ENCODE results near the gene GSPT2.
"Not testable (repeated sequence)": the region's sequence is repeated elsewhere in the genome, so short reads cannot be mapped to it uniquely, and the experiment has no call there.

The GSPT2 gene

GRCh38 chrX:51743179-51743957 is at the start of gene GSPT2:
Gene GSPT2 (plus strand): TSS chrX:51743442. CDS start chrX:51743627, 185 bp downstream.
- DNase-seq (ENCODE audit: low read depth): peak; percentile 17

GRCh38 chrX:51694254-51694653 is 49.0 kb upstream of the GSPT2 start:
- DNase-seq (ENCODE audit: low read depth): no peak

GRCh38 chrX:51697397-51697796 is 45.8 kb upstream of the GSPT2 start:
- DNase-seq (ENCODE audit: low read depth): no peak

DNA sequence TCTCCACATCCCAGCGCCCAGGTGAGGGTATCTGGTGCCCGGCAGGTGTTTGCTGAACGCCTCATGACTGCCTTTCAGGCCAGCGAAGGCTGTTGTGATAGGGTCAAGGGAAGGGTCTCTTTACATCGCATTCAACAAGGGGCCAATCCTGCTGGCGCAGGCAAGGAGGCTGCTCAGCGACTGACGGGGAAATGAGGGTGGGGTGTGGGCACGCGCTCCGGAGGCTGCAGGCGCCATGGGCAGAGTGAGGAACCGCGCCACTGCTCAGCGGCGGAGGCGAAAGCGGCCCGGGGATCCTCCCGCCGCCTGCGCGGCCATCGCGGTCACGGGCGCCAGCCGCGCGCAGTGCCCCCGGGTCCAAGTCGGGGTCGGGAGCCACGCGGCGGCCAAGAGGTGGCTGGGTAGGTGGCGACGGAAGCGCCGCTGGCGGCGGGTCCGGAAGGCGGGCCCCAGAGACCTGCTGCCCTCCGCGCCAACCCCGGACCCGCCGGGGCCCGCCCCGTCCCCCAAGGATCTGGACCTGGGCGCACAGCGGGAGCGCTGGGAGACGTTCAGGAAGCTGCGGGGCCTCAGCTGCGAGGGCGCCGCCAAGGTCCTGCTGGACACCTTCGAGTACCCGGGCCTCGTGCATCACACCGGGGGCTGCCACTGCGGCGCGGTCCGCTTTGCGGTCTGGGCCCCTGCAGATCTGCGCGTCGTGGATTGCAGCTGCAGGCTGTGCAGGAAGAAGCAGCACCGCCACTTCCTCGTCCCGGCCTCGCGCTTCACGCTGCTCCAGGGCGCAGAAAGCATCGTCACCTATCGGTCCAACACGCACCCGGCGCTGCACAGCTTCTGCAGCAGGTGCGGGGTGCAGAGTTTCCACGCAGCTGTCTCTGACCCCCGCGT is 32.7 kb upstream of the GSPT2 start, which contains the start of gene CENPVL1:
TSS of gene CENPVL1 (plus strand) at position 236 of the 888 bp plus-strand sequence. CDS start at position 236, 0 bp downstream.
- not testable (repeated sequence) for DNase-seq (ENCODE audit: low read depth)

GRCh38 chrX:51712943-51713647 is 30.1 kb upstream of the GSPT2 start:
- DNase-seq (ENCODE audit: low read depth): not testable (repeated sequence)

- no peak for DNase-seq (ENCODE audit: low read depth)
Measured at GRCh38 chrX:51728202-51728601, 15.0 kb upstream of the GSPT2 start.

DNA sequence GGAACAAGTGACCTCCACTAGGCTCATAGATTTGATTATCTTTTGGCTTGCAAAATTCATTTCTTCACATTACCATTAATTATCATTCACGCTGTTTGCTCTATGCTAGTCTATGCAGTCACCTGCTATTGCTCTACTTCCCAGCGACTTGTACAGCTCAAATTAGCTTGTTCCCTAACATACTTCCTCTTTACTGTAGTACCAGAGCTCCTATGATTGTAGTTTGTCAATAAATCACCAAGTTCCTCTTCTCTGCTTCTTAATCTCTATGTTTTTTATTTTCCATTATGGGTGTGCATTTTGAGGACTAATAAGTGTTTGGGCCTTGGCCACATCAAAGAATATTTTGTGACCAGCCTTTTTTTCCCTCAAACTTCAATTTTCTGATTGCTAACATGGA is 6.2 kb upstream of the GSPT2 start:
- DNase-seq (ENCODE audit: low read depth): no peak

- no peak for DNase-seq (ENCODE audit: low read depth)
Measured at GRCh38 chrX:51742586-51742985, 656 bp upstream of the GSPT2 start.

DNA sequence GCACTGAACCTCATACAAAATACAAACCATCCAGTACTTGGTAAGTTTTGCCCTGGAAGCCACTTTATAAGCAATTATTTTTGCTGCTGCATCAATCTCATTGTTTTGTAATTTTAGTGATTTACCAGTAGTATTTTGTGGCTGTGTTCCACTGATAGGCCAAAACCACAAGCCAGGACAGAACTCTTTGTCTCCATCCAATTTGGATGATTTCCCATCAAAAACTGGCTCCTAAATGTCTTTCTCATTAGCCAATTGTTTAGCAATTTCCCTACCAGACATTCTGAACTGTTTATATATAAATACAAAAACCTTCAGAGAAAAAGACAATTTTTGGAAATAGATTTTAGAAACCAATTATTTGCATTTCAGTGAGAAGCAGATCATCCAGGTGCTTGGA is 4.4 kb downstream of the GSPT2 start:
- no peak for DNase-seq (ENCODE audit: low read depth)

GRCh38 chrX:51759055-51759839 is 16.0 kb downstream of the GSPT2 start:
- no peak for DNase-seq (ENCODE audit: low read depth)

DNA sequence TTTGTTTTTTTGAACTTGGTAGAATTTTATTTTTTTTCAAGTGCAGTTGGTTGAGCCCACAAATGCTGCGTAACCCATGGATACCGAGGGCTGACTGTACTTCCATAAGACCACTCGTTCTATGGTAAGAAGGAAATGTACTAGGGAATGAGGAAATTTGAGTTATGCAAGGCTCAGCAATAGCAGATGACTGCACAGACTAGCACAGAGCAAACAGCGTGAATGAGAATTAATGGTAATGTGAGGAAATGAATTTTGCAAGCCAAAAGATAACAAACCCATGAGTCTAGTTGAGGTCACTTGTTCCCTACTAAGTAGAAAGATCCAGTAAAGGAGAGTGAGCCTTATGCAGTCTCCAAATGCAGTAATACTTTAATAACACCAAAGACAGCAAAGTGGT is 17.4 kb downstream of the GSPT2 start:
- DNase-seq (ENCODE audit: low read depth): no peak

GRCh38 chrX:51766546-51766945 is 23.3 kb downstream of the GSPT2 start:
- DNase-seq (ENCODE audit: low read depth): no peak

DNA sequence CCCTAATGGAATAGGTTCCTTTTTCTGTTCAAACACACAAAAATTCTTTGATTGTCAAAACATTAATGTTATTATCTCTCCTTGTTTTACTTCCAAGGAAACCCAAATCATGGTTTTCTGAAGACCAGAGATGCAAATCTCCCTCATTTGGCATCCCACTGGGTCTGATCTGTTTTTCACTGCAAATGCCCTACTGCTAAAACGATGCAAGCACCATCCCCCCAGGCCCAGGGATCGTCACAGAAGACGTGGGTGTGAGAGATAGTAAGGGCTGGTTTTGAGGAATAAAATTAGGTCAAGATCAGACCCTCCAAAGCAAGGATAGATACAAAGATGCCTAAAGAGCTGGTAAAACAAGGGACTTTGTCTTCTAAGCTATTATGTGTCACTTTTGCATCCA is 33.6 kb downstream of the GSPT2 start:
- no peak for DNase-seq (ENCODE audit: low read depth)

DNA sequence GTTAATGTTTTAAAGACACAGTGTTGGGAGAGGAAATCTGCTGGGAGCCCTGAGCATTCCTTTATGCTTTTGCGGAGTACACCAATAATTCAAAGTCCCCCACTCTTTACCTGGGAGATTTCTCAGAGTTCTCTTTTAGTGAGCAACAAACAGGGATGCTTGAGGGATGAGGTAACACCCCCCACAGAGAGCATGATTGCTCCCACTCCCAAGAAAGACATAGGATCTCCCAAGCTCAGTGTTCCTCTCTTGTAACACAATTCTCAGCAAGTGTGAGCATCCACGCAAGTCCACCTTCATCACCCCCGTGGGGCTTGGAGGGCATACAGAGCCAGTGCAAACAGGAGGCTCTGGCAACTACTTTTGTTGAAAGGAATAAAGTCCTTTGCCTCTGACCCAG is 36.1 kb downstream of the GSPT2 start:
- no peak for DNase-seq (ENCODE audit: low read depth)

GRCh38 chrX:51795136-51795535 is 51.9 kb downstream of the GSPT2 start:
- no peak for DNase-seq (ENCODE audit: low read depth)
